ENCODE measurements around the gene GOT1.

Gene GOT1

GRCh38 chr10:99411546-99411945 lies 18.9 kb downstream of the GOT1 start:
- no peak for TF ChIP-seq CTCF (IDR thresholded peaks at IDR 0.05; ENCODE audit: low read depth, low read length)
- no peak overlapping the region for H3K4me3 ChIP-seq (ENCODE audit: low read depth, low read length)

GRCh38 chr10:99410876-99411275 lies 19.5 kb downstream of the GOT1 start:
- H3K4me3 ChIP-seq (ENCODE audit: low read depth, low read length): no peak overlapping the region
- no peak for TF ChIP-seq CTCF (IDR thresholded peaks at IDR 0.05; ENCODE audit: low read depth, low read length)

GRCh38 chr10:99410146-99410545 lies 20.3 kb downstream of the GOT1 start:
- no peak for TF ChIP-seq CTCF (IDR thresholded peaks at IDR 0.05; ENCODE audit: low read depth, low read length)
- no peak overlapping the region for H3K4me3 ChIP-seq (ENCODE audit: low read depth, low read length)

- no peak overlapping the region for H3K4me3 ChIP-seq (ENCODE audit: low read depth, low read length)
- TF ChIP-seq CTCF (IDR thresholded peaks at IDR 0.05; ENCODE audit: low read depth, low read length): no peak
These were observed 24.3 kb downstream of the GOT1 start for GRCh38 chr10:99406149-99406548.

GRCh38 chr10:99403674-99404073 lies 26.8 kb downstream of the GOT1 start:
- TF ChIP-seq CTCF (IDR thresholded peaks at IDR 0.05; ENCODE audit: low read depth, low read length): no peak
- no peak overlapping the region for H3K4me3 ChIP-seq (ENCODE audit: low read depth, low read length)

- no peak overlapping the region for H3K4me3 ChIP-seq (ENCODE audit: low read depth, low read length)
- no peak for TF ChIP-seq CTCF (IDR thresholded peaks at IDR 0.05; ENCODE audit: low read depth, low read length)
These were observed 30.8 kb downstream of the GOT1 start for GRCh38 chr10:99399664-99400063.

GRCh38 chr10:99396471-99396870 lies 34.0 kb downstream of the GOT1 start:
- H3K4me3 ChIP-seq (ENCODE audit: low read depth, low read length): no peak overlapping the region
- TF ChIP-seq CTCF (IDR thresholded peaks at IDR 0.05; ENCODE audit: low read depth, low read length): no peak
